GM19025 (cell line): ENCODE results near the gene GDE1.
A peak's percentile ranks its signal among the peaks of the same experiment; 100 is the strongest.

Source experiments
- ATAC-seq: cut with Tn5 transposase; IDR thresholded peaks from one replicate; pipeline ENCODE4 v1.9.1; 2021; ENCODE audit warnings: mild to moderate bottlenecking, low read depth, moderate library complexity; ENCODE audit not compliant: unreplicated experiment

The GDE1 gene

DNA sequence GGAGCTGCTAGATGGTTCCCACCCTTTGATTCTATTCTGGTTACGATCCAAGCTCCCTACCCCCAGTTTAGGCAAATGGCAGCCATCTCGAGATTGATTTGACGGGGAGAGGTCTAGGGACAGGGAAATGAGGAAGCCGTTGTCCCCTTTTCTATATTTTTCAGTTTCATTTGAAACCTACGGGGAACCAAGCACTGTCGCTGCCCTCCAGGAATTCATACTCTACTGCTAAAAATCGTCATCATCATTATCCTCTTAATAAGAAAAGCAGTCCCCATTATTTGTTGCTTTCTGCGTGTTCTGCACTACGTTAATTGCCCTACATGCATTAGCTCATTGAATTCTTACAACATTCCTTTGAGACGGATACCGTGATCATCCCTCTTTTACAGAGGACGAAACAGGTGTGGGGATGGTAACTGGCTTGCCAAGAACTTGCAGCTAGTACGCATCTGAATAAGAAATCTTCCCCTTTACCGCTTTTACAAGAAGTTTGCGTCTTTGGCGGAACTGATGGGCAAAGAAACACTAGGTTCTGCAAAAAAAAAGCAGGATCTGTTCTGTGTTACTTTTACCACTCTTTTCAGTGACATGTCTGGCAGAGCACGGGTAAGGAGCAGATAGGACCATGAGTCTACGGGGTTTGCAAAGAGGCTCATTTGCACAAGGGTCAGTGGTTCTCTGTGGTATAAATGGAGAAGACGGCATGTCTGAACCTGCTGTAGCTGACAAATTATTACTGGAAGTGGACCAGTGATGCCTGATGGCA lies 2.9 kb upstream of the GDE1 start:
- no peak for ATAC-seq

DNA sequence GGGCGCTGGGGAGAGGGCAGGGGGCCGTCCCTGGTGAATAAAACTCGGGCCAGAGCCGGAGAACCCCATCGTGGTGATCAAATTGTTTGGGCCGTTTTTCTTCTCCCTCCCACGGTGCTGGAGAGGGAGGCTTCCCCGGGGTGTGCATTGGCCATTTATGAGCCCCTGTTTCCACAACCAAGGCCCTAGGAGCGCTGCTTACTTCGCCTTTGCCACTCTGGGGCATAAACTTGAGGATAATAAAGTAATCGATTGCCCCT lies 2.4 kb upstream of the GDE1 start:
- no peak for ATAC-seq

DNA sequence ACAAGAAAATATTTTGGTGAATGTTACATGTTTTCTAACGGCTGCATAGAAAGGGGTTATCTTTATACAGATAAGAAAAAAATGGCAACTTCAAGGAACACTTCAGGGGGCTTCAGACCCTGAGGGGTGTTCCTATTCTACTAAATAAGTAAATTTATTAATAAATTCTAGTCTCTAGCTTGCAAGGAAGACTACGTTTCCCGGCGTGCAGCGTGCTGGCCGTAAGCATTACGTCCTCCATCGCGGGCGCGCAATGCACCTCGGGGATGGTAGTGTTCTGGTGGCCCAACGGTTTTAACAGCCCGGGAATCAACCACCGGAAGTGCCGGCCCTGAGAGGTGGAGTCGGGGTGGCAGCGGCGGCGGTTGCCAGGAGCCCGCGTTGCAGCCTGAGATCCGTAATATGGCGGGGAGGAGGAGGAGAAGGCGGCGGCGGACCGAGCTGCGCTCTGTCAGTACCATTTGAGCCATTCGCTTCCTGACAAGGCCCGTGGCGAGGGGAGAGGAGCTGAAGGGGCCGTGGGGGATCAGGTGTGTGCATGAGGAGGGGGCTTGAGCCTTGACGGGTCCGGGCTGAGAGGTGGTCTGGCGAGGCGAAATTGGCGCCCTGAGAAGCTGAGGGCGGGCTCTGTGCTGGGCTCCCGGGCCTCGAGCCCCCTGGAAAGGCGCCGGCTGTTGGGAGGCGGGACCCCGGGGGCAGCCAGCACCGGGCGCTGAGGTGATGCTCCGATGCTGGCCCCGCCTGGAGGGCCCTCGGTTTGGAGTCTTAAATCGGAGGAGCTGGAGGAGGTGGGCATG lies 1.9 kb upstream of the GDE1 start, which contains the start of gene CCP110:
Gene CCP110, plus strand, starts transcription at position 384 of the 797 bp plus-strand sequence. CDS start 3,940 bp downstream, outside the sequence.
- ATAC-seq, result peak; percentile 61

DNA sequence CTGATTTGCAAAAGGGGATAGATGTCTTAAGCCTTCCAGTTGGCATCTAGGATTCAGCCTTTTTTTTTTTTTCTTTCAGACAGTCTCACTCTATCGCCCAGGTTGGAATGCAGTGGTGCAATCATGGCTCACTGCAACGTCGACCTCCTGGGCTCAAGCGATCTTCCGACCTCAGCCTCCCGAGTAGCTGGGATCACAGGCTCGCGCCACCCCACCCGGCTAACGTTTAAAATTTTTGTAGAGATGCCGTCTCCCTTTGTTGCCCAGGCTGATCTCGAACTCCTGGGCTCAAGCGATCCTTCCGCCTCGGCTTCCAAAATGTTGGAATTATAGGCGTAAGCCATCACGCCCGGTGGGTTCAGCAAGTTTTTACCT lies 1.3 kb upstream of the GDE1 start:
- no peak for ATAC-seq

DNA sequence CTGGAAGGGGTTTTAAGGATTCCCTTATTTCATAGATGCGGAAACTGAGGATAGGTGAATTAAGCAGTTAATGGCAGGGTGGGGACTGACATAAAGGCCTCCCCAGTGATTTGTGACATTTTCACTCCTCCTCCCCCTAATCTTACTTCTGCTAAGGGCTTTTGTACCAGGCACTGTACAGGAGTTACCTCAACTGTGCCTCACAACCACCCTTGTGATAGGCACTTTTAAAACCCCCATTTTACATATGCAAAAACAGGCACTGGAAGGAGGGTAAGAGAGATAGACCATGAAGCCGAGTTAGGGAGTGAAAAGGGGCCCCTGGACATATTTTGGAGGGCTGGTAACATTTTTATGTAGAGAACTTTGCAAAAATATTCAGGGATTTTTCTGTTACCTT lies 862 bp upstream of the GDE1 start:
- ATAC-seq, result no peak

DNA sequence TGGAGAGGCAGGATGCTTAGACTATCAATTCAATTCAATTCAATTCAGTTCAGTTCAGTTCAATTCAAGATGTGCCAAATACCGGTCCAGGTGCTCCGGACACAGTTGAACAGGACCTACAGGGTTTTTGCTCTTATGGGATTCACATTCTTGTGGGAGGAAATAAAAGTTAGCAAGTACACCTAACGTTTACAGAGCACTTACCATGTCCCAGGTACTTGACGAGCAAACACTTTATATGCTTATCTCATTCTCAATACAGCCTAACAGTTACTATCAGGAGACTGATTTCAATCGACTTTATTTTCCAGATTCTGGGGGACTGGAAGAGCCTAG lies 467 bp upstream of the GDE1 start:
- no peak for ATAC-seq

DNA sequence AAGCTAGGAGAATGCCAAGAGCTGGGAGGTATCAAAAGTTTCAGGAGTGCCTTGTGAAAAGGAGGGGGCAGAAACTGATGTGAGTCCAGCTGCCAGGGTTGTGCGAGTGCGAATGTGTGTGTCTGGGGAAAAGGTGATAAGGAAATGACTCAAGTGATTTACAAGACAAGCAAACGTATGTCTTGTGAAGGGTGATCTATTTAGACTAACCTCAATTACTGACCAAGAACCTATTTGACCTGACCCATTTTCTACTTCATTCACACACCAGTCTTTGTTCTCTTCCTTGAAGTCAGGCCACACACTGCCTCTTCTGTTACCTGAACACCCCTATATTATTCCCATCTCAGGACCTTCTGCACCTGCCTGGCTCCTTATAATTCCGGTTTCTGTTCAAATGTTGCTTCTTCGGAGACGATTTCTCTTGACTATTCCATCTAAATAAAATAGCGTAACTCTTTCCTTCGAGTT lies 1.0 kb downstream of the GDE1 start:
- ATAC-seq, result no peak

DNA sequence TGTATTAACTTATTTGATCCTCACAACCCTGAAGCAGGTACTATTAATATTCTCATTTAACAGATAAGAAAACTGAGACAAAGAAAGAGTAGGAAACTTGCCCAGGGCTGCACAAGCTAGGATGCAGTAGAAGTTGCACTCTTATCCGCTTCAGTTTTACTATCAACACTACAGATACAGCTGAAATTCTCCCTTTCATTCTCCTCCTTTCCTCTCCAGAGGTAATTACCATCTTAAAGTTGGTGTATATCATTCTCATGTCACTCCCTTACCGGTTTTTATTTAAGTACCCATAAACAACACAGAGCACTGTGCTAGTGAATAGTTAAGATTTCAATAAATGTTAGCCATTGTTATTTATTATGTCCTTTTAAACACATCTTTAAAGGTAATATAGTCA lies 3.5 kb downstream of the GDE1 start:
- no peak for ATAC-seq

DNA sequence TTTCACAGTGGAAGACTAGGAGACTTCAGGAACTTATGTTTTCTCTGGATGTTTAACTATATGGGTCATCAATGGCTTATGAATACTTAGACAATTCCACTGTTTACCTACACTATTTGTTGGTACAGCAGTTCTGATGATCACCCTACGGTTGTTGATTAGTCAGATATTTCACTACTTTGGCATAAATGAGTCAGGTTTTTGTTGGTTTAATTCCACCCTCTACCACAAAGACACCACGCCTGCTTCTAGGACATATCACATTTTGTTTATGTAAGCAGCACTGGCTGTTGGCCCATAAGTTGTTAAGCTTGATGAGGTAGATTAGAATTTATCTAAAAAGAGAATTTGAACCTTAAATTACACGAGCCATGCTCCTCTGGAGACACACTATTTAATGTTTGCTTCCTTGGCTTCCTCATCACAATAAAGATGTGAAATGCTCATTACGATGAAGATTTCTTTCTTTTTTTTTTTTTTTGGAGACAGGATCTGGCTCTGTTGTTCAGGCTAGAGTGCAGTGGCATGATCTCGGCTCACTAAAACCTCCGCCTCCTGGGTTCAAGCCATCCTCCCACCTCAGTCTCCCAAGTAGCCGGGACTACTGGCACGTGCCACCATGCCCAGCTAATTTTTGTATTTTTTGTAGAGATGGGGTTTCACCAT lies 4.3 kb downstream of the GDE1 start:
- ATAC-seq, result no peak

DNA sequence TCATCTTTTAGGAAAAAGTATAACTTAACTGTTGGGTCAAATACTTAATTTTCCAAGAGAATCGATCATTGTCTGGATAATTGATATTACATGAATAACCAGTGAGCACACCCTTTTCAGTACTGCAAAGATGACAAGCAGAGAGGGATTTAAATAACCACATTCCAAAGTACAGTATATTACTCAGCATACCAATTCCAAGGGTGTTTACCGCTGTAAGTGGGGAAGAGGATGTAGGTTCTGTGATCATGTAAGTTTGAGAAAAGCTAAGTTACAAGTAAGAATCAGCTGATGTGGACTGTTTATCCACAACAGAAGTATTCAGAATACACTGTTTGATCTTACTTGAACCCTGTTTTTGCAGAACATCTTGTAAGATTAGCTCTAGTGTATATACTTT lies 6.1 kb downstream of the GDE1 start:
- no peak for ATAC-seq

DNA sequence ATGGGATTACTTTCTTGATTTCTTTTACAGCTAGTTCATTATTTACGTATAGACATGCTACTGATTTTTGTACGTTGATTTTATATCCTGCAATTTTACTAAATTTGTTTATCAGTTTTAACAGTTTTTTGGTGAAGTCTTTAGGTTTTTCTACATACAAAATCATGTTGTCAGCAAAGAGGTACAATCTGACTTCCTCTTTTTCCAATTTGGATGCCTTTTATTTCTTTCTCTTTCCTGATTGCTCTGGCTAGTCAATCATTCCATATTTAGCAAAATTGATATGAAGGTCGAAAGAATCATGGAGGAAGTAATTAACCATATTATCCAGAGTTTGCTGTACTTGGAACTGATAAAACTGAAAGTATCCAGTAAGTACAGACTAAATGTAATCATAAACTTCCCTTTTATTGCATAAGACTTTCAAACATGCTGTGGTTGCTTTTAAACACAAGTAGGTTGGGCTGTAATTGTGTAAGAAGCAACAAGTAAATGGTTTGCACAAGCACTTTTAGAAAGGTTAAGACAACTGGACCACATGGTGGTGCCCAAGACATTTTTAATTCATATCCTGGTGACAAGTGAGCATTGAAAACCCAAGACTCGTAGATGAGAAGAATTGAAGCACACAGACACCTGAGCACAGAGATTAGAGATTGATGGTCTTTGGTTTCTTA lies 8.4 kb downstream of the GDE1 start:
- no peak for ATAC-seq

DNA sequence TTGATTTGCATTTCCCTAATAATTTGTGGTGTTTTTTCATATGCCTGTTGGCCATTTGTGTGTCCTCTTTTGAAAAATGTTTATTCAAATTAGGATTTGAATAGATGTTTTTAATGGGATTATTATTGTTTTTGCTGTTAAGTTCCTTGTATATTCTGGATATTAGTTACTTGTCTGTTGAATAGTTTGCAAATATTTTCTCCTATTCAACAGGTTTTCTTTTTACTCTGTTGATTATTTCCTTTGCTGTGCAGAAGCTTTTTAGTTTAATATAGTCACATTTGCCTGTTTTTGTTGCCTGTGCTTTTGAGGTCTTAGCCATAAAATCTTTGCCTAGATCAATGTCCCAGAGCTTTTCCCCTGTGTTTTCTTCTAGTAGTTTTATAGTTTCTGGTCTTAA lies 9.6 kb downstream of the GDE1 start:
- no peak for ATAC-seq

DNA sequence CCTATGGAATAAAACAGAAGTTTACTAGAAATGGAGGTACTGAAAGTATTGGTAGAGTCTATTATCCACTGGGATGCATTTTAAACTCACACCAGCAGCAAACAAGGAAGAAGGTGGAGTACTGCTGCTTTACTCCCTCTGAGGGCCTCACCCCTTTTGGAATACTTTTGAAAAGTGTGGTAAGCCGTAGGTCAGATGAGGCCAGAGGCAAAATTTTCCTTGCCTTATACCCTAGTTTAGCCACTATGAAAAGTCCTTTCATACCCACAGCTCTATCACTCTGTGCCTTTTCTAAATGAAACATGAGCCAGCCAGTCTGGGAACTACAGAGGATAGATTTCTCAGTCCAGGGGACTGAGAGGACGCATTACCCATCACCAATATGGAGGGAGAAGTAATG lies 14.0 kb downstream of the GDE1 start:
- no peak for ATAC-seq

DNA sequence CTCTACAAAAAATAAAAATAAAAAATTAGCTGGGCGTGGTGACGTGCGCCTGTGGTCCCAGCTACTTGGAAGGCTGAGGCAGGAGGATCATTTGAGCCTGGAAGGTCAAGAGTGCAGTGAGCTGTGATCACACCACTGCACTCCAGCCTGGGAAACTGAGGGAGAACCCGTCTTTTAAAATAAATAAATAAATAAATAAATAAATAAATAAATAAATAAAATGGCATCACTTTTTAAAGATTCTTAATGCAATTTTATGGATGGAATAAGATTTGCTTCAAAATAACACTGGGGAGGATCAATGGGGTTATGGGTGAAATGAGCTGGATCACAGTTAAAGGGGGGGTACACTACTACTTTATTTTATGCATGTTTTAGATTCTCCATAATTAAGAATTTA lies 14.9 kb downstream of the GDE1 start:
- no peak for ATAC-seq

DNA sequence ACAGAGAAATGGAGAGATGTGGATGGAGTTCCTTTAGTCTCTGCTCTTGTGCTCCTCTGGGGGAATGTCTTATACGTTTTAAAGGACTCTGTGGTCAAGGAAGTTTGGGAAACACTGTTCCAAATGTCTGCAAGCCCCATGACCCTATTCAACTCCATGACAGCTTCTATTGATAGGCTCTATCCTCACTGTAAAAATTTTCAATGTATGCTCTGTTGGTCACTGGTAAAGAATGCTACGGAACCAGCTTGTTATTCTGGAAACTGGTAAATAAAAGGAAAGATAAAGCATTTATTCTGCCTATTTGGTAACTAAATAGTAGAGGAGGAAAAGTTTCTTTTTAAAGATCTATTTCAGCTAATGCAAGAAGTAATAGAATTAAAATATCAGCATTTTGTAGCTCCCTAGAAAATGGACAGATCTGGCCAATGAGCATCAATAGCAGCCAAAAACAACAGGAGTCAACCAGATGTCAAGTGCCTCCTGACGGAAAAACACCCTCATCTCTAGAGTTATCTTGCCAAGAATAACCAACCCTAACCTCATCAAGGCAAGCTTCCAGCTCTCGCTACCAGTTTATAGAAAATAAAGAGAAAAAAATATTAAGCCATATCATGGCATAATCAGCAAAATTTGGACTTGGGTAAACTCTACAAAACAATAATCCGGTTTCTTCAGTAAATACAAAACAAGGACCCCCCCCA lies 16.1 kb downstream of the GDE1 start:
- ATAC-seq, result no peak

DNA sequence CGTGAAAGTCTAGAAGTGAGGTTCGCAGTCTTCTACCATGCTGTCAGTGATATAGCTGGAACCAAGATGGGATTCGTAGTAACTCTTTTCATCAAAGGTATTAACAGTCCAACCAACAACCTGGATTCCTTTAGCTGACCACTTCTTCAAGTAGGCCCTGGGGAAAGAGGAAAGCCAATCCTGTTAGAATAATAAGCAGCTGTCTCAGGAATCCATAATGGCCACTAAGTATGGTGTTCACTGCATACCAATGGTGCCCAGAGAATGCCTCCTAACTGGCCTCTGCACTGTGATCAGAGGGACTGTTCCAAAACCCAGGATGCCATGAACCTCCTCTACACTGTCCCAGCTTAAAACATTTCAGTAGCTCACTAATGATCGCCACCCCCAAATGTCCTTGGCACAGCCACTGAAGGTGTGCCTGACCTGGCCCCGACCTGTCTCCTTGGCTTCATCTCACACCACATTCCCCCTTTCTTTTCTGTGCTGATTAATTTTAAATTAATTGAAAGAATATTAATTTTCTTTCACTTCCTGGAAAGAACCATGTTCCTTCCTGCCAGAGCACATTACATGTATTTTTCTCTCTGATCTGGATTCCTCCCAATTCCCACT lies 18.3 kb downstream of the GDE1 start:
- no peak for ATAC-seq

DNA sequence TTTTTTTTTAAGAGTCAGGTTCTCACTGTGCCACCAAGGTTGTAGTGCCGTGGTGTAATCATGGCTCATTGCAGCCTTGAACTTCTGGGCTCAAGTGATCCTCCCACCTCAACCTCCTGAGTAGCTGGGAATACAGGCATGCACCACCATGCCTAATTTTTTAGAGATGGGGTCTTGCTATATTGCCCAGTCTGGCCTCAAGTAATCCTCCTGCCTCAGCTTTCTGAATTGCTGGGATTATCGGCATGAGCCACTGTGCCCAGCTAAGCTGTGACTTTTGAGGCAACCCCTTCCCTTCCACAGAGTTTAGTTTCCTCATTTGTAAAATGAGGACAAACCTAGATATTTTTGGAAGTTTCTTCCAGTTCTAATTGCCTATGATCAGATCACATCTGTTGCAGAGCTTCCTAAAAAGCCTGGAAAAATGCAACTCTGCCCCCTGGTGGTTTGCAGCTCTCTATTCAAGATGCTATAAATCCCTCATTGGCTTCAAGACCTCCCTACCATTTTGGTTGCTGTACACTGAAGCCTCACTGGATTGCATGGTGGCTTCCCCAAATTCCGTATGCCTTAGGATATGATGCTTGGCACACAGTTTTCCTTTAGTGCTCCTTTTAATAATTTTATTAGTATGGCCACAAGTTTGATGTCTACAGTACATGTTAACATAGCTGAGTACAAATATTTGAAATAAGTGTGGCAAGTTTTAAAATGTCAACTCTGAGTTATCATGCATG lies 19.3 kb downstream of the GDE1 start:
- no peak for ATAC-seq

DNA sequence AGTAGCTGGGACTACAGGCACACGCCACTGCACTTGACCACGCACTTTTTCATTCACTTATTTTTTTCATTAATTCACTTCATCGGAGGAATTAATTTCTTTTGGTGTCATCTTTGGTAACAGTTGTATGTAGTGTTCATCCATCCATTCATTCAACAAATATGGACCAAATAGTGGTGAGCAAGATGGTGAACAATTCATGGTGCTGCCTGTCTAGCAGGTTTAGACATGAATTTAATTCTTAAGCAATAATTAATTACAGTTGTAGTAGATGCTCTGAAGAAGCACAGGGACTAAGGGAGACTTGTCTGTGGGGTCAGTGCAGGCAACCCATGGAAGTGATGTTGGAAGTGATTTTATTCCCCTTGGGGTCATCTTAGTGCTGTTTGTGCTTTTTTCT lies 22.4 kb downstream of the GDE1 start:
- ATAC-seq, result no peak

DNA sequence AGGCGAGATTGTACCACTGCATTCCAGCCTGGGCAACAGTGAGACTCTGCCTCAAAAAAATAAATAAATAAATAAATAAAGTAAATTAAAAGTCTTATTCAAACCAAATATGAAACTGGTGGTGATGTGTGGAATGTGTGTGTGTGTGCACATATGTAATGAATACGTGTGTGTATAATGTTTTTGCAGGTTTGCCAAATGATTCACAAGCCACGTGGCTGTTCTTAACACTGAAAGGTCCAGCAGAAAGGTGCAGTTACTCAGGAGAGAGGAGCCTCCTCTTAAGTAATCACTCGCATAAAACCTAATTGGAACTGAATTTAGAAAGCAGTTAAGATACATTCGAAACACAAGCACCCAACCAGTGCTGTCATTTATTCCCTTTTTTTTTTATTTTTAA lies 22.9 kb downstream of the GDE1 start:
- no peak for ATAC-seq

DNA sequence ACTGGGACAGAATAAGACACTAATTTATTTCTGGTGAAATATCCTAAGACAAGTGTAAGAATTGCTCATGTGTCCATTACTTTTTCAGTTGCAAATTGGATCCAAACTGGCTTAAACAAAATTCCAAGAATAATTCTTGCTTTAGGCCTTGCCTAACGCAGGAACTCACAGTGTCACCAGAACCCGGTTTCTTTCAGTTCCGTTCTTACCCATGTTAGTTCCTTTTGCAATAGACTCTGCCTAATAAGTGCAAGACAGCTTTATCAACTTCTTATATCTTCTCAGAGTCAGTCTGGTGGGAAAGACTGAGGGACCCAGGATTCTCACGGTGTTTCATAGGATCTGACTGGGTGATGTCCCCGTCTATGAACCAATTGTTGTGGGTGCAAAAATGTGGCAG lies 24.7 kb downstream of the GDE1 start:
- ATAC-seq, result no peak
